Karpas-422 (cell line): ENCODE data around the gene ZNF146. TPM values are rescaled to one million over a fixed set of nuclear protein-coding genes. Genes with fewer than 3 reads are reported as not detected.

Source experiments
- DNase-seq: peaks from one replicate; pipeline ENCODE4 v3.0.0-alpha.2; 2015
- H2AFZ ChIP-seq: fragments of 200-600 bp; sonication (generic); 2 replicates; pipeline ENCODE4 v1.6.1; 2014; ENCODE audit warnings: antibody characterized with exemption, low read length, mixed read lengths
- H3K27ac ChIP-seq: fragments of 200-600 bp; sonication (generic); 2 replicates; pipeline ENCODE4 v1.5.1; 2014; ENCODE audit warnings: mild to moderate bottlenecking, low read length, moderate library complexity
- H3K27me3 ChIP-seq: fragments of 200-600 bp; sonication (generic); 2 replicates; pipeline ENCODE4 v1.6.1; 2014; ENCODE audit warnings: low read length, mixed read lengths
- H3K36me3 ChIP-seq: fragments of 200-600 bp; sonication (generic); 2 replicates; pipeline ENCODE4 v1.6.1; 2014; ENCODE audit warnings: low read length, mixed read lengths; ENCODE audit not compliant: insufficient read depth
- H3K4me1 ChIP-seq: fragments of 200-600 bp; sonication (generic); 2 replicates; pipeline ENCODE4 v1.6.1; 2014; ENCODE audit warnings: mild to moderate bottlenecking, low read length, mixed read lengths
- H3K4me2 ChIP-seq: fragments of 200-600 bp; sonication (generic); 2 replicates; pipeline ENCODE4 v1.6.1; 2014; ENCODE audit warnings: low read length, low read depth, mild to moderate bottlenecking; ENCODE audit not compliant: poor library complexity, severe bottlenecking
- H3K4me3 ChIP-seq: fragments of 200-600 bp; sonication (generic); 2 replicates; pipeline ENCODE4 v1.5.1; 2014; ENCODE audit warnings: mild to moderate bottlenecking, antibody characterized with exemption, low read length, mixed read lengths
- H3K79me2 ChIP-seq: fragments of 200-600 bp; sonication (generic); 2 replicates; pipeline ENCODE4 v1.6.1; 2014; ENCODE audit warnings: mild to moderate bottlenecking, low read length, mixed read lengths
- H3K9ac ChIP-seq: fragments of 200-600 bp; sonication (generic); 2 replicates; pipeline ENCODE4 v1.6.0; 2014; ENCODE audit warnings: low read length
- H3K9me2 ChIP-seq: fragments of 200-600 bp; sonication (generic), shearing (Covaris generic); replicated peaks from 2 replicates; pipeline ENCODE4 v1.6.0; 2014; ENCODE audit warnings: mild to moderate bottlenecking, low read length, moderate library complexity; ENCODE audit not compliant: insufficient read depth
- H3K9me3 ChIP-seq: fragments of 300-700, 200-600 bp; sonication (generic); 2 replicates; pipeline ENCODE4 v1.6.1; 2014; ENCODE audit warnings: low read length, mixed read lengths
- H4K20me1 ChIP-seq: fragments of 200-600 bp; sonication (generic); 2 replicates; pipeline ENCODE4 v1.6.1; 2014; ENCODE audit warnings: mild to moderate bottlenecking, antibody characterized with exemption, low read length, low read depth; ENCODE audit not compliant: insufficient read depth
- total RNA-seq: library from RNA; depleted of rRNA; stranded (reverse); fragments of >200 nt; shearing (Covaris generic); gene quantifications from 2 replicates; pipeline ENCODE4 v1.2.3, GENCODE V29; 2014; ENCODE audit warnings: low replicate concordance

The ZNF146 gene
- total RNA-seq, 1 experiment from 2014 or later: 108 TPM

DNA sequence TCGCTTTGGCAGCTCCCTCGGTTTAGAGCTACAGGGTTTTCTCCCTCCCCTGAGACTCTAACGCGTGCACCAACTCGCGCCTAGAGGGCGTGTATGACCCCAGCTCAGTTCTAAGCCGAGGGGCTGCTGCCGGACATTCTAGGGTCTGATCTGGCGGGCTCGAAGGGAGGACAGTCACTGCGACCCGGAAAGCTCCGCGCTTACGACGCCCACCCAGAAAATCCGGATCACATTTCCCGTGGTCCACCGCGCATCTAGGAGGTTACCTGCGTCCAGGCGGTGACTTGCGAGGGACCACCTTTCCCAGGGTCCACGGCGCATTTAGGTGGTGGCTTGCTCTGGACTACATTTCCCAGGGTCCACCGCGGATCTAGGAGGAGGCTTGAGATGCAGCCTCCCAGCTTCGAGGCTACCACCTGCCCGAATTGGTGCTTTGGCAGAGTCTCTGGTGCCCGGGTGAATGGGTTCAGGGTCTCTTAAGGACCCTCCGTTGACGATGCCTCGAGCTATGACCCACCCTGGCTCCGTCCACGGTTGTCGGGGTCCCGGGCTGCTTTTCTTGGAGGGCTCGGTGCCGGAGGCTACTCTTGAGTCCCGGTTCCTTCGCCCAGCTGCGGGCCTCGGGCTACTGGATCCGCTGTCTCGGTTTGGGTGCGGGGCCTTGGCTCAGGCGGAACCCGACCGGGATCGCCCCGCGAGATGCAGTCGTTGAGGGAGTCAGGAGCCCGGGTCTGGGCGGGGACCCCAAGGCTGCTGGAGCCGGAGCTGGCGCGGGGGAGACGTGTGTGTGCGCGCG lies 30.5 kb downstream of the ZNF146 start:
- Histone ChIP-seq H3K9me2 (no peaks in the 10 kb centered on the region), H4K20me1 (no peaks in the 10 kb centered on the region), H3K79me2 (no peaks in the 10 kb centered on the region), H3K9me3 (no peaks in the 10 kb centered on the region), H3K27me3 (no peaks in the 10 kb centered on the region), H3K27ac (no peak overlapping the region), H3K36me3 (no peaks in the 10 kb centered on the region), H3K4me1 (no peaks in the 10 kb centered on the region), H3K9ac (no peak overlapping the region), H3K4me3 (no peak overlapping the region), H3K4me2 (no peak overlapping the region), H2AFZ (no peak overlapping the region)
- no peak for DNase-seq

DNA sequence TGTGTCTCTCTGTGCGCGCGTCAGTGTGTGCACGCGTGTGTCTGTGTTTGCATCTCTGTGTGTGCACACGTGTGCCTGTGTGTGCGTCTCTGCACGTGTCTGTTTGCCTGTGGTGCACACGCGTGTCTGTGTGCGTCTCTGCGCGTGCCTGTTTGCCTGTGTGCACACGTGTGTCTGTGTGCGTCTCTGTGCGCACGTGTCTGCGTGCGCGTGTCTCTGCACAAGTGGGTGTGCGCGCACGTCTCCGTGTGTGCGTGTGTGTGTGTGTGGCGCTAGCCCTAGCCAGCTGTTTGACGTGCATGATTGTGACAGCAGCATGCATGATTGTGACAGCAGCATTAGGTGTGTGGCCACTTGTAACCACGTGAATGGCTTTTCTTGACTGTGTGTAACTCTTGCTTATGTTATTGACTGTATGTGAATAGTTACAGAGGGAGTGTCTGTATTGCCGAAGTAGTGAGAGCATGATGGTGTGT lies 31.1 kb downstream of the ZNF146 start:
- Histone ChIP-seq H3K9me3 (no peaks in the 10 kb centered on the region), H3K79me2 (no peaks in the 10 kb centered on the region), H3K4me2 (no peak overlapping the region), H3K9ac (no peak overlapping the region), H3K4me3 (no peak overlapping the region), H3K36me3 (no peaks in the 10 kb centered on the region), H4K20me1 (no peaks in the 10 kb centered on the region), H2AFZ (no peak overlapping the region), H3K27ac (no peak overlapping the region), H3K9me2 (no peaks in the 10 kb centered on the region), H3K4me1 (no peaks in the 10 kb centered on the region), H3K27me3 (no peaks in the 10 kb centered on the region)
- DNase-seq: no peak

DNA sequence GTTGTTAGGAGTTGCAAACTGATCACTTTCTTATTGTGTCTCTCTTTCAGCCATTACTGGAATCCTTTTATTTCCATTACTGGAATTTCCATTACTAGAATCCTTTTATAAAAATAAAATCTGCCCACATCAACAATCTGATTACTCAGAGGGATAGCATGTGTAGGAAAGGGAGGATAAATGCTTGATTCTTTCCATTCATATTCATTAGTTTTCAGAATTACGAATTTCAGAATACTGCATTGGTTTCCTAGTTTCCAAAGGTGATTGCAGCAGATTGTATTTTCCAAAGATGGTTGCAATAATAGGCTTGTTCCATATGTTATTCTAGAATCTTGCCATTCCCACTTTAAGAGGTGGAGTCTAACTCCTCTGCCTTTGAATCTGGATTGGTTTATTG lies 37.1 kb downstream of the ZNF146 start:
- Histone ChIP-seq H3K4me1 (no peaks in the 10 kb centered on the region), H3K27ac (no peak overlapping the region), H3K27me3 (no peaks in the 10 kb centered on the region), H3K79me2 (no peaks in the 10 kb centered on the region), H3K9ac (no peak overlapping the region), H3K4me3 (no peak overlapping the region), H2AFZ (no peak overlapping the region), H3K4me2 (no peak overlapping the region), H3K9me2 (no peaks in the 10 kb centered on the region), H3K9me3 (no peaks in the 10 kb centered on the region), H3K36me3 (no peaks in the 10 kb centered on the region), H4K20me1 (no peaks in the 10 kb centered on the region)
- DNase-seq: no peak

DNA sequence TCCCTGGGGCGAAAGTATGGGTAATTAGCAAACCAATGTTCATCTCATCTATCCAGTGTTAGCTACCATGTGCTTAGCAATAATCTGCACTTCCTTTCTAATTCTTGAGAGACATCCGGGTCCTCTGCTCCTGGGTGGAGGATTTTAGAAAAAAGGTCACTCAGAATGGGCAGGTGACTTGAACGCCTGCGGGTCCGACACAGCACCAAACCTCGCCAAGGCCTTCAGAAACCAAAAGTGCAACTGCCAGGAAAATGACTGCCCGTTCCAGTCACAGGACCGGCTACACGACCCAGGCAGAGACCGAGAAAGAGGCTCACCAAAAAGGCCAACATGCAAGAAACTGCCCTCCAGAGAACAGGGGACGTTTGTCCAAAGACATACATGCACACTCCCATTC lies 39.9 kb downstream of the ZNF146 start:
- no peak overlapping the region for H2AFZ ChIP-seq
- H3K27ac ChIP-seq: no peak overlapping the region
- DNase-seq: no peak
- H3K9me3 ChIP-seq: no peaks in the 10 kb centered on the region
- H3K27me3 ChIP-seq: no peaks in the 10 kb centered on the region
- H3K4me3 ChIP-seq: no peak overlapping the region
- no peaks in the 10 kb centered on the region for H3K4me1 ChIP-seq
- no peaks in the 10 kb centered on the region for H3K9me2 ChIP-seq
- H3K4me2 ChIP-seq: no peak overlapping the region
- no peaks in the 10 kb centered on the region for H3K79me2 ChIP-seq
- H3K9ac ChIP-seq: no peak overlapping the region
- no peaks in the 10 kb centered on the region for H4K20me1 ChIP-seq
- no peaks in the 10 kb centered on the region for H3K36me3 ChIP-seq

DNA sequence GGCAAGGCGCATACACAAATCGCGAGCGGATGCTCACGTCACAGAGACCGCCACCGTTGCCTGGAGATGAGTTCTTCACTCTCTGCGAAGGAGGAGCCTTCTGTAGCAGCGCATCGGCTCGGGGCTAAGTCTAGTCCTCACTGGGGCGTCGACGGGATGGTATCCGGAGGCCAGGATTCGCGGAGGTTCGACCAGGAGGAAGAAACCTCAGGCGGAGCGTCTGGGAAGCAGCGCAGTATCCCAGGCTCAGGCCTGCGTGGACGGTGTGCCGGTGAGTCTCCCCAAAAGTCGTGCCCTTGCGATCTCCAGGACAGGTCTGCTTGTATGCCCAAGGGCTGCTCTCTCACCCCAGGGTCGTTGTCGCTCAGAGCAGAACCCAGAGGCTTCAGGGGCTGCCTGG lies 40.4 kb downstream of the ZNF146 start:
- H3K9me2 ChIP-seq: no peaks in the 10 kb centered on the region
- no peak overlapping the region for H3K9ac ChIP-seq
- H4K20me1 ChIP-seq: no peaks in the 10 kb centered on the region
- H3K36me3 ChIP-seq: no peaks in the 10 kb centered on the region
- no peaks in the 10 kb centered on the region for H3K9me3 ChIP-seq
- H3K27ac ChIP-seq: no peak overlapping the region
- no peak overlapping the region for H3K4me3 ChIP-seq
- DNase-seq: no peak
- no peak overlapping the region for H3K4me2 ChIP-seq
- no peak overlapping the region for H2AFZ ChIP-seq
- no peaks in the 10 kb centered on the region for H3K79me2 ChIP-seq
- no peaks in the 10 kb centered on the region for H3K4me1 ChIP-seq
- no peaks in the 10 kb centered on the region for H3K27me3 ChIP-seq

DNA sequence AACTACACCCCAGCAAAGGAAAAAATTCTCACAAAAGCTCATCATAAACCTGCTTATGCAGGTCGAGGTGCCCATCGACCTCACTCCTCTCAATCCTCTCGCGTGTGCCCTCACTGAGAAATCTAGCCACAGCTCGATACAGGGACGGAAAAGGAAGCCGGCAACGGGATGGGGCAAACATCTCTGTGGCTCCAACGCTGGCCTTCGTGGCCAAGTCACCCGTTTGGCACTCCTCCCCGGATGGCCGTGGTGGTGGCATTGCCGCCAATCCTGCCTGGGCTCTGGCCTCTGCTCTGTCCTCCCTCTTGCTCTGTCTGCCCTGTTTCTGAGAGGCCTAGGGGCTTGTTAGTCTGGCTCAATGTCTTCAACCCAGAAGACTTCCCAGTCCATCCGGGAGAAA lies 41.2 kb downstream of the ZNF146 start:
- H3K9me2 ChIP-seq: no peaks in the 10 kb centered on the region
- H3K4me2 ChIP-seq: no peak overlapping the region
- H3K4me3 ChIP-seq: no peak overlapping the region
- no peaks in the 10 kb centered on the region for H3K4me1 ChIP-seq
- no peaks in the 10 kb centered on the region for H4K20me1 ChIP-seq
- no peaks in the 10 kb centered on the region for H3K27me3 ChIP-seq
- H3K27ac ChIP-seq: no peak overlapping the region
- H3K9ac ChIP-seq: no peak overlapping the region
- no peaks in the 10 kb centered on the region for H3K9me3 ChIP-seq
- no peak for DNase-seq
- H3K36me3 ChIP-seq: no peaks in the 10 kb centered on the region
- H3K79me2 ChIP-seq: no peaks in the 10 kb centered on the region
- no peak overlapping the region for H2AFZ ChIP-seq

DNA sequence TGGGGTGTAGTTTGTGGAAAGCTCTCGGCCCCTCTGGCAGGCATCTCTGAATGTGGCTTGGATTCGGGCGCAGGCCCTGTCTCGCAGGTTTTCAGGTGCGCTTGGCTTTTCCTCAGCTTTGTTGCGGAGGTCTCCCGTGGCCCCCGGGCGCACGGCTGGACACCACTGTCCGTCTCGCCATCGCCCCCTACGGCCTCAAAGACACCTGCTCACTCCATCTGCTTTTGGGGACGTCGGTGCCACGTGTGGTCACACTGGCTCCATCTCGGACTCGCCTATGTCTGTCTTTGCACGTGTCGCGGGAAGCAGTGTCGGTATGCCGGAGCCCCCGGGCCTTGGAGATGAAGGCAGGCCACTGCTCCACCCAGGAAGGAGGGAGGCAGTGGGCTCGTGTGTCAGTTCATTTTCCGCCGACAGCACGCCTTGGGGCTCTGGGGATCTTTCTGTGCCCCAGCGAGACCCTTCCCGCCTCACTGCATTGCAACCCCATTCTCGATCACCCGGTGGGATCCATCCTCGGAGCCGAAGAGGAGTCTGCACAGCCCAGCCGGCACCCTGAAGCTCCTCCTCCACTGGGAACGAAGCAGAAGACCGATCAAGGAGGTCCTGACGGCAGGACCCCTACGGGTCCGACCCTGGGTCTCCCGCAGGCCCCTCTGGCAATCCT lies 42.1 kb downstream of the ZNF146 start:
- no peak for DNase-seq
- Histone ChIP-seq H2AFZ (no peak overlapping the region), H3K9me3 (no peaks in the 10 kb centered on the region)

DNA sequence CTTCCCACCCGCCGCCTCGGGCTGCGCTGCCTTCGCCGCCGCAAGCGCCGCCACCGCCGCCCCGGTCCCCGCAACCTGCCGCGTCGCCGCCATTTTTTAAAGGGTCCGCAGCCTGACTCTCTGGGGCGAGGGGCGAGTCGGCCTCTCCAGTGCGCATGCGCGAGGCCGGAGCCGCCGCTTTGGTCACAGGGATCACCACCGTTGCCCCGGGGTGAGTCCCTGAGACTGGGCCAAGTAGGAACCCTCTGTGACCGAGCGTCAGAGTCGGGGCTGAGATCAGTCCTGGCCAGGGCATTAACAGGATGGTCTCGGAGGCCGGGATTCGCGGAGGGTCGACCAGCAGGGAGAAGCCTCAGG lies 42.6 kb downstream of the ZNF146 start:
- no peaks in the 10 kb centered on the region for H3K27me3 ChIP-seq
- H3K4me2 ChIP-seq: no peak overlapping the region
- H3K4me3 ChIP-seq: no peak overlapping the region
- H3K9me2 ChIP-seq: no peaks in the 10 kb centered on the region
- no peaks in the 10 kb centered on the region for H3K9me3 ChIP-seq
- no peaks in the 10 kb centered on the region for H4K20me1 ChIP-seq
- no peak for DNase-seq
- H3K4me1 ChIP-seq: no peaks in the 10 kb centered on the region
- no peaks in the 10 kb centered on the region for H3K79me2 ChIP-seq
- no peak overlapping the region for H3K9ac ChIP-seq
- H3K27ac ChIP-seq: no peak overlapping the region
- H3K36me3 ChIP-seq: no peaks in the 10 kb centered on the region
- H2AFZ ChIP-seq: no peak overlapping the region

More for the DNA sequence above, 42.1 kb downstream of the ZNF146 start:
- Histone ChIP-seq H3K36me3 (no peaks in the 10 kb centered on the region), H3K4me1 (no peaks in the 10 kb centered on the region), H4K20me1 (no peaks in the 10 kb centered on the region), H3K4me2 (no peak overlapping the region), H3K9ac (no peak overlapping the region), H3K27ac (no peak overlapping the region), H3K27me3 (no peaks in the 10 kb centered on the region), H3K79me2 (no peaks in the 10 kb centered on the region), H3K9me2 (no peaks in the 10 kb centered on the region), H3K4me3 (no peak overlapping the region)
